Subcutaneous abdominal adipose tissue (tissue), 5 donors: ENCODE data around the gene PCYOX1L.

Experiments used
- H3K27ac ChIP-seq: one replicate; pipeline ENCODE4 v1.7.0; 2013; ENCODE audit warnings: low read depth, mild to moderate bottlenecking, inconsistent platforms, low read length, moderate library complexity
- H3K27me3 ChIP-seq, 5 donors: one replicate each; pipeline ENCODE4 v1.7.0; 2013; ENCODE audit warnings: low read length in 5 of 5, inconsistent platforms in 1 of 5; ENCODE audit not compliant: control insufficient read depth in 5 of 5, insufficient read depth in 4 of 5
- H3K36me3 ChIP-seq, 5 donors: one replicate each; pipeline ENCODE4 v1.7.0; 2013; ENCODE audit warnings: low read length in 5 of 5; ENCODE audit not compliant: control insufficient read depth in 5 of 5, insufficient read depth in 5 of 5
- H3K4me1 ChIP-seq, 5 donors: one replicate each; pipeline ENCODE4 v1.7.0; 2013; ENCODE audit warnings: low read length in 5 of 5, mild to moderate bottlenecking in 3 of 5, moderate library complexity in 1 of 5; ENCODE audit not compliant: control insufficient read depth in 5 of 5, insufficient read depth in 5 of 5
- H3K4me3 ChIP-seq, 5 donors: one replicate each; pipeline ENCODE4 v1.7.0; 2013; ENCODE audit warnings: low read length in 5 of 5, low read depth in 1 of 5
- H3K9ac ChIP-seq, 5 donors: one replicate each; pipeline ENCODE4 v1.7.0; 2013; ENCODE audit warnings: low read length in 5 of 5, mild to moderate bottlenecking in 4 of 5, moderate library complexity in 3 of 5
- H3K9me3 ChIP-seq, 5 donors: one replicate each; pipeline ENCODE4 v1.7.0; 2013; ENCODE audit warnings: low read length in 5 of 5; ENCODE audit not compliant: control insufficient read depth in 5 of 5
- donor health status: healthy.
- donor health status: healthy.
- donor health status: healthy.
- donor health status: healthy.
- donor health status: healthy.

PCYOX1L gene

DNA sequence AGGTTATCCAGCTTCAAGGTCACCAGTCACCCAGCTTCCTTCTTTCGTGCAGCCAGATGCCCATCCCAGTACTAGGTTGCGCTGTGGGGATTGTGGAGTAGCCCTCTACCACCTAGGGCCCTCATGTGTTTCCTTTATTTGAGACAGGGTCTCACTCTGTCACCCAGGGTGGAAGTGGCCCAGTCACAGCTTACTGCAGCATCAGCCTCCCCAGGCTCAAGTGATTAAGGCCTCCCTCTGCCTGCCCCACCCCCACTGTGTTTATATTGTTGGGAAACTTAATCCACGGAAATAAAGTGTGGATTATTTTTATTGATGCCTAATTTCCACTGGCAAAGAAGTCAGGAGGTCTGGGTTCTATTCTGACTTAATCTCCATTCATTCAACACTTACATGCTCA is 17.0 kb downstream of the PCYOX1L start:
- Histone ChIP-seq H3K27me3 (peaks cover 0 to 2% (median 0%) of the 10 kb centered on the region in 5 donors), H3K4me1 (peaks cover 0 to 12% (median 0%) of the 10 kb centered on the region in 5 donors), H3K36me3 (no peaks in the 10 kb centered on the region), H3K9ac (no peak overlapping the region), H3K4me3 (no peak overlapping the region), H3K9me3 (no peaks in the 10 kb centered on the region), H3K27ac (no peak overlapping the region)

- Histone ChIP-seq H3K27me3 (peaks cover 0 to 2% (median 0%) of the 10 kb centered on the region in 5 donors), H3K9ac (no peak overlapping the region), H3K27ac (no peak overlapping the region), H3K4me1 (peaks cover 0 to 12% (median 0%) of the 10 kb centered on the region in 5 donors), H3K36me3 (no peaks in the 10 kb centered on the region), H3K4me3 (no peak overlapping the region), H3K9me3 (no peaks in the 10 kb centered on the region)
Measured at GRCh38 chr5:149375434-149375833, 17.6 kb downstream of the PCYOX1L start.

DNA sequence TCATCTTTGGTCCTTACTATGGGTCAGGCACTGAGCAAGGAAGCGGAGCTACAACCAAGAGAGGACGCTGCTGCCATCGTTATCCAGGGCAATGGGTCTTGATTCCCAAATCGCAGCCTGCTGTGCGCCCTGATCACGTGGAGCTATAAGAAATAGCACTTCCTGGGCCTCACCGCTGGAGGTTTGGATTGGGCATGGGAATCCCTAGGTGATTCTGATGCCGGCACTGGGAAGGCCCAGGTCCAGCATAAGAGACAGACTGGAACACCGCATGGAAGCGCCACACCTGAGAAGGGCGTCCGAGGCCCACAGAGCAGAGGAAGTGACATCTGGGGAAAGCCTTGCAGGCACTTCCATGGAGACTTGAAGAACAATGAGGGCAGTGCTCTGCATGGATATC is 18.3 kb downstream of the PCYOX1L start:
- Histone ChIP-seq H3K4me3 (no peak overlapping the region), H3K9ac (no peak overlapping the region), H3K9me3 (no peaks in the 10 kb centered on the region), H3K27me3 (peaks cover 0 to 2% (median 0%) of the 10 kb centered on the region in 5 donors), H3K36me3 (no peaks in the 10 kb centered on the region), H3K27ac (no peak overlapping the region), H3K4me1 (peaks cover 0 to 11% (median 0%) of the 10 kb centered on the region in 5 donors)

- peaks cover 0 to 11% (median 4%) of the 10 kb centered on the region in 5 donors for H3K4me1 ChIP-seq
- no peak overlapping the region for H3K27ac ChIP-seq
- H3K4me3 ChIP-seq = no peak overlapping the region
- H3K9ac ChIP-seq = no peak overlapping the region
- H3K27me3 ChIP-seq = no peaks in the 10 kb centered on the region
- H3K36me3 ChIP-seq = no peaks in the 10 kb centered on the region
- no peaks in the 10 kb centered on the region for H3K9me3 ChIP-seq
Measured at GRCh38 chr5:149376711-149377447, 19.0 kb downstream of the PCYOX1L start.

DNA sequence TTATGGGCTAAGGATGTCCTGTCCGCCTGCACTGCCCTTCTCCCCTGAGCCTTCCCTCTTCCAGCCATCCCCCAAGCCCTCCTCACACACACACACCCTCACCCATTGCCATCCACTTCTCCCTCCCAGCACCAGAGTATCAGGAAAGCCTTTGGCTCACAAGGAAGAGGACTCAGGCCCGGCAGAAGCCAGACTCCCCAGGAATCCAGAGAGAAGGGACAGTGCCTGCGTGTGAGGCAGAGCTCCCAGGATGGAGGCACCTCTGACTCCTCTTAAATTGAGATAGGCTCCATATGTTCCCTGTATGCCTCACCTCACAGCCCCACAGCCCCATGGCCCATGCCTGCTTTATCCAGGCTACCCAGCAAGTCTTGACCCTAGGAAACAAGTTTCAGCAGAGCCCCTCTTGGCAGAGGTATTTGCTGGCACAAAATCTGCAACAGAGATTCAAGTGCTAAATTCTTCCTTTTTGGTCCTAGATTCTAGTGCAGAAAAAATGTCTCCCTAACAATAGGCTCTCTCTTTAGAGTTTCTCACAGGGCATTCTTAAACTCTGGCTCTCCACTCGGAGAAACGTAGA is 20.5 kb downstream of the PCYOX1L start:
- Histone ChIP-seq H3K36me3 (no peaks in the 10 kb centered on the region), H3K4me3 (no peak overlapping the region), H3K9me3 (no peaks in the 10 kb centered on the region), H3K9ac (no peak overlapping the region), H3K27me3 (no peaks in the 10 kb centered on the region), H3K27ac (no peak overlapping the region), H3K4me1 (peaks cover 0 to 22% (median 19%) of the 10 kb centered on the region in 5 donors)

DNA sequence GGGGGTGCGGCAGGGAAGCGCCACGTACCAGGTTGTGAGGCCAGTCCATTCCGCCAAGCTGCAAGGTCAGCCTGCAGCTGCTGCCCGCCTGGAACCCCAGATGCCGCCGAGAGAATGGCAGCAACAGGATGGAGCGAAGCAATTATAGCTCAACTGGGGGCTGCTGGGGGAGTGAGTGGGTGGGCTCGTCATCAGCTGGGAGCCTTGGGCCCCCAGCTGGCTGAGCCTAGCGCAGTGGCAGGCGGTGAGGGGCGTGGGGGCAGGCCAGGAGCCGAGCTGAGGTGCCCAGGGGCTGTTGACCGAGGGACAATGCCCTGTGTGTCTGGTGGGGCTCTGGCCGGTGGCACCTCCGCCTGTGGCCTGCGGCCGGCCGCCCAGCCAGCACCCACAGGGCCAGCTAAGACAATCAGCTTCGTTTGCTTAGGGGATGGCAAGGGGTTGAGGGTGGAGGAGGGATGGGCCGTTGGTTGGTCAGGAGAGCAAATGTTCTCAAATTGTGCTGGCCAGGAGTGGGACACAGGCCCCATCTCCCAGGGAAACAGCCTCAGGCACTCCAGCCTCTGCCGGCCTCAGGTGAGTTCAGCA is 21.4 kb downstream of the PCYOX1L start, which contains the start of gene IL17B:
Gene IL17B (minus strand): TSS at position 116 of the 585 bp plus-strand sequence. CDS start 67 bp downstream, at position 49.
- H3K27me3 ChIP-seq = no peaks in the 10 kb centered on the region
- no peak within 1 kb of the TSS for H3K27ac ChIP-seq
- H3K9ac ChIP-seq = no peak within 1 kb of the TSS
- H3K4me3 ChIP-seq = no peak within 1 kb of the TSS
- H3K36me3 ChIP-seq = no peaks in the 10 kb centered on the region
- no peaks in the 10 kb centered on the region for H3K9me3 ChIP-seq
- peaks cover 0 to 28% (median 25%) of the 10 kb centered on the region in 5 donors for H3K4me1 ChIP-seq

GRCh38 chr5:149379818-149380374 is 22.1 kb downstream of the PCYOX1L start:
- Histone ChIP-seq H3K27me3 (no peaks in the 10 kb centered on the region), H3K4me3 (no peak overlapping the region), H3K4me1 (peaks cover 0 to 31% (median 27%) of the 10 kb centered on the region in 5 donors), H3K27ac (no peak overlapping the region), H3K36me3 (no peaks in the 10 kb centered on the region), H3K9ac (no peak overlapping the region), H3K9me3 (no peaks in the 10 kb centered on the region)

GRCh38 chr5:149380466-149381121 is 22.7 kb downstream of the PCYOX1L start:
- Histone ChIP-seq H3K27ac (no peak overlapping the region), H3K4me1 (peaks cover 0 to 35% (median 31%) of the 10 kb centered on the region in 5 donors), H3K27me3 (no peaks in the 10 kb centered on the region), H3K4me3 (no peak overlapping the region), H3K36me3 (no peaks in the 10 kb centered on the region), H3K9me3 (no peaks in the 10 kb centered on the region), H3K9ac (no peak overlapping the region)

DNA sequence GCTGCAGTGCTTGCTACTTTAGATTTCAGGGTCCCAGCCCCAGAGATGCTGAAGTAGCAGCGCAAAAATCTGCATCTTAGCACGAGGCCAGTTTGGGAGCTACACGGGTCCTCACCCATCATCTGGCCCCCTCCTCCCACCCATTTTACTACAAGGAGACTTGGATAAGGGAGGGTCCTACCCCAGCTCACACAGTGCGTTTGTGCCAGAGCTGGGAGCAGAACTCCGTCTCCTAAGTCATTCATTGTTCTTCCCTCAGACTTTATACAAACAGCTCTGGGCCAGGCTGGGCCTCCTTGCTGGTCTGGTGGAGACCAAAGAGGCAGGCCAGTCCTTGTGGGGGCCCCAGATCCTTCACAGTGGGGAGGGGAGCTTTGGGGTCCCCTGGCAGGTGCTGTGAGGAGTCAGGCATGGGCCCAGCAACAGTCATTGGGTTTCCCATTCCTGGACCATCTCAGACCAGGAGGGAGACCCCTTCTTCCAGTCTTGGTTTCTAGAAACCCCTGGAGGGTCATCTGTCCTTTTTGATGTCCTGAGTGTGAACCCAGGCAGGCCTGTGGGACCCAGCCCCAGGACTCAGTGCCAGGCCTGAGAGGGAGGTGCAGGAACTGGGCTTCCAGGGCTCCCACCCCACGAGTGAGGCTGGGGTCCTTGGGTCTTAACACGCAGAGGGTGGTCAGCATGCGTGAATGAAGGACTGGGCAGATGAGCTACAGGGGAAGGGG is 23.6 kb downstream of the PCYOX1L start:
- Histone ChIP-seq H3K36me3 (no peaks in the 10 kb centered on the region), H3K4me3 (no peak overlapping the region), H3K4me1 (peaks cover 2 to 43% (median 39%) of the 10 kb centered on the region in 5 donors), H3K27ac (no peak overlapping the region), H3K27me3 (no peaks in the 10 kb centered on the region), H3K9me3 (no peaks in the 10 kb centered on the region), H3K9ac (no peak overlapping the region)
